HepG2 (cell line): ENCODE measurements around the gene VARS1. TPM values are rescaled to one million over a fixed set of nuclear protein-coding genes. Genes with fewer than 3 reads are reported as not detected.

Experiments used
- ARNTL ChIP-seq: sonication (generic); formaldehyde crosslinking; IDR thresholded peaks from 2 replicates; pipeline ENCODE4 v1.4.0; 2020; ENCODE audit warnings: mild to moderate bottlenecking, missing genetic modification reagents
- FOSL1 ChIP-seq: sonication (generic); formaldehyde crosslinking; IDR thresholded peaks from 2 replicates; pipeline ENCODE4 v1.9.0; 2021; ENCODE audit warnings: missing genetic modification reagents, borderline replicate concordance
- JUND ChIP-seq: sonication (generic); formaldehyde crosslinking; IDR thresholded peaks from 2 replicates; pipeline ENCODE4 v1.8.0; 2022; ENCODE audit warnings: mild to moderate bottlenecking, missing genetic modification reagents
- KDM3A ChIP-seq: IDR thresholded peaks from 2 replicates; pipeline ENCODE4 v1.6.1; 2018; ENCODE audit warnings: low read depth, missing compliant biosample characterization
- MYC ChIP-seq: sonication (generic); formaldehyde crosslinking; IDR thresholded peaks from 2 replicates; pipeline ENCODE4 v1.9.0; 2021; ENCODE audit warnings: missing genetic modification reagents, borderline replicate concordance
- NFKB2 ChIP-seq: sonication (generic); formaldehyde crosslinking; IDR thresholded peaks from 2 replicates; pipeline ENCODE4 v1.4.0; 2020; ENCODE audit warnings: missing genetic modification reagents, borderline replicate concordance
- POLR2A ChIP-seq, 2 experiments: IDR thresholded peaks; 2 replicates each; pipeline ENCODE4 v1.6.1; 2011; ENCODE audit warnings: low read depth in 2 of 2, low read length in 2 of 2, mild to moderate bottlenecking in 1 of 2, moderate library complexity in 1 of 2; ENCODE audit not compliant: insufficient read depth in 1 of 2
- RFX3 ChIP-seq: IDR thresholded peaks from 2 replicates; pipeline ENCODE4 v1.6.1; 2016; ENCODE audit warnings: missing biosample characterization, missing genetic modification reagents
- RXRB ChIP-seq: IDR thresholded peaks from 2 replicates; pipeline ENCODE4 v1.6.1; 2016; ENCODE audit warnings: borderline replicate concordance, missing genetic modification reagents, missing compliant biosample characterization
- SIN3B ChIP-seq: fragments of 150-350 bp; IDR thresholded peaks from 2 replicates; pipeline ENCODE4 v1.6.1; 2014; ENCODE audit warnings: low read length
- SMC3 ChIP-seq: IDR thresholded peaks from 2 replicates; pipeline ENCODE4 v1.6.1; 2011; ENCODE audit warnings: low read length, improper control_type of control experiment
- TBX2 ChIP-seq: sonication (generic); formaldehyde crosslinking; IDR thresholded peaks from 2 replicates; pipeline ENCODE4 v1.5.0; 2020; ENCODE audit warnings: missing genetic modification reagents, mild to moderate bottlenecking, borderline replicate concordance
- ZKSCAN1 ChIP-seq: fragments of 150-350 bp; IDR thresholded peaks from 2 replicates; pipeline ENCODE4 v1.6.1; 2014; ENCODE audit warnings: low read length
- ZNF335 ChIP-seq: sonication (generic); formaldehyde crosslinking; IDR thresholded peaks from 2 replicates; pipeline ENCODE4 v1.4.0; 2020; ENCODE audit warnings: missing genetic modification reagents
- ZNF432 ChIP-seq: sonication (generic); formaldehyde crosslinking; IDR thresholded peaks from 2 replicates; pipeline ENCODE4 v1.5.0; 2020; ENCODE audit warnings: missing genetic modification reagents, mild to moderate bottlenecking, borderline replicate concordance
- ZNF44 ChIP-seq: sonication (generic); formaldehyde crosslinking; IDR thresholded peaks from 2 replicates; pipeline ENCODE4 v1.5.1; 2020; ENCODE audit warnings: mild to moderate bottlenecking, missing genetic modification reagents
- ZNF563 ChIP-seq: sonication (generic); formaldehyde crosslinking; IDR thresholded peaks from 2 replicates; pipeline ENCODE4 v1.8.0; 2022; ENCODE audit warnings: mild to moderate bottlenecking, moderate library complexity, missing genetic modification reagents
- ZNF614 ChIP-seq: IDR thresholded peaks from 2 replicates; pipeline ENCODE4 v1.6.1; 2018; ENCODE audit warnings: missing biosample characterization, missing genetic modification reagents, inconsistent platforms, borderline replicate concordance
- polyA plus RNA-seq, 8 experiments: library from polyadenylated mRNA; depleted of rRNA in 3 of 8; stranded (reverse) in 7 of 8; unstranded in 1 of 8; fragments of >200 nt; fragmentation: Illumina TruSeq in 4 of 8; extraction: Trizol in 4 of 8; gene quantifications; 2 replicates each; pipeline versions ENCODE4 v1.2.1 to v1.2.3, GENCODE V29; 2011 to 2016; ENCODE audit warnings: low read depth in 4 of 8, missing spikeins in 1 of 8, mixed read lengths in 1 of 8; ENCODE audit not compliant: insufficient read depth in 1 of 8
- total RNA-seq, 5 experiments: library from RNA; depleted of rRNA; stranded (reverse); fragments of >200 nt; fragmentation: Illumina TruSeq; extraction: Trizol; gene quantifications; 2 replicates each; pipeline ENCODE4 v1.2.3, GENCODE V29; 2016; ENCODE audit warnings: low read depth in 1 of 5
- TF ChIP-seq, protein P1 (sequence below): sonication (generic); formaldehyde crosslinking; IDR thresholded peaks from 2 replicates; pipeline ENCODE4 v1.4.0; 2020; ENCODE audit warnings: missing genetic modification reagents, mild to moderate bottlenecking, borderline replicate concordance
- TF ChIP-seq, protein P2 (sequence below): sonication (generic); formaldehyde crosslinking; IDR thresholded peaks from 2 replicates; pipeline ENCODE4 v1.4.0; 2020; ENCODE audit warnings: missing genetic modification reagents, low read depth, mild to moderate bottlenecking, borderline replicate concordance
- TF ChIP-seq, protein P3 (sequence below): sonication (generic); formaldehyde crosslinking; IDR thresholded peaks from 2 replicates; pipeline ENCODE4 v1.9.0; 2022; ENCODE audit warnings: missing genetic modification reagents, mild to moderate bottlenecking, borderline replicate concordance
- TF ChIP-seq, protein P4 (sequence below): sonication (generic); formaldehyde crosslinking; IDR thresholded peaks from 2 replicates; pipeline ENCODE4 v1.5.0; 2020; ENCODE audit warnings: mild to moderate bottlenecking, missing genetic modification reagents
- TF ChIP-seq, protein P5 (sequence below): sonication (generic); formaldehyde crosslinking; IDR thresholded peaks from 2 replicates; pipeline ENCODE4 v1.8.0; 2023; ENCODE audit warnings: mild to moderate bottlenecking, missing genetic modification reagents

The VARS1 gene
- total and polyA plus RNA-seq, 2 of the 13 experiments (the other 11 are each of a cell fraction or from before 2014, with no cell fraction given): 14.7 to 56.1 TPM

DNA sequence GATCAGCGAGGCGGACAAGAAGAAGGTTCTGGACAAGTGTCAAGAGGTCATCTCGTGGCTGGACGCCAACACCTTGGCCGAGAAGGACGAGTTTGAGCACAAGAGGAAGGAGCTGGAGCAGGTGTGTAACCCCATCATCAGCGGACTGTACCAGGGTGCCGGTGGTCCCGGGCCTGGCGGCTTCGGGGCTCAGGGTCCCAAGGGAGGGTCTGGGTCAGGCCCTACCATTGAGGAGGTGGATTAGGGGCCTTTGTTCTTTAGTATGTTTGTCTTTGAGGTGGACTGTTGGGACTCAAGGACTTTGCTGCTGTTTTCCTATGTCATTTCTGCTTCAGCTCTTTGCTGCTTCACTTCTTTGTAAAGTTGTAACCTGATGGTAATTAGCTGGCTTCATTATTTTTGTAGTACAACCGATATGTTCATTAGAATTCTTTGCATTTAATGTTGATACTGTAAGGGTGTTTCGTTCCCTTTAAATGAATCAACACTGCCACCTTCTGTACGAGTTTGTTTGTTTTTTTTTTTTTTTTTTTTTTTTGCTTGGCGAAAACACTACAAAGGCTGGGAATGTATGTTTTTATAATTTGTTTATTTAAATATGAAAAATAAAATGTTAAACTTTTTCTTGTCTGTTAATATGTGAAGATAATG, 34.2 kb upstream of the VARS1 start (continued):
- TF ChIP-seq ZNF563 (CRISPR knock-in tag): no peak
- TF ChIP-seq, protein P1, sequence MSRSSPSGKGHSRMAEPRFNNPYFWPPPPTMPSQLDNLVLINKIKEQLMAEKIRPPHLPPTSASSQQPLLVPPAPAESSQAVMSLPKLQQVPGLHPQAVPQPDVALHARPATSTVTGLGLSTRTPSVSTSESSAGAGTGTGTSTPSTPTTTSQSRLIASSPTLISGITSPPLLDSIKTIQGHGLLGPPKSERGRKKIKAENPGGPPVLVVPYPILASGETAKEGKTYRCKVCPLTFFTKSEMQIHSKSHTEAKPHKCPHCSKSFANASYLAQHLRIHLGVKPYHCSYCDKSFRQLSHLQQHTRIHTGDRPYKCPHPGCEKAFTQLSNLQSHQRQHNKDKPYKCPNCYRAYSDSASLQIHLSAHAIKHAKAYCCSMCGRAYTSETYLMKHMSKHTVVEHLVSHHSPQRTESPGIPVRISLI (CRISPR knock-in tag): peak; percentile 91
- TF ChIP-seq ZNF44: no peak
- no peak for TF ChIP-seq NFKB2 (CRISPR knock-in tag)
- no peak for TF ChIP-seq SIN3B
- TF ChIP-seq POLR2A (IDR thresholded peaks at IDR 0.05; ENCODE audit: insufficient read depth in 1 of 2, low read depth in 2 of 2, low read length in 2 of 2): no peak
- no peak for TF ChIP-seq ZNF432 (CRISPR knock-in tag)
- TF ChIP-seq RFX3 (CRISPR knock-in tag): no peak
- TF ChIP-seq RXRB: no peak
- no peak for TF ChIP-seq JUND (CRISPR knock-in tag)
- TF ChIP-seq, protein P2, sequence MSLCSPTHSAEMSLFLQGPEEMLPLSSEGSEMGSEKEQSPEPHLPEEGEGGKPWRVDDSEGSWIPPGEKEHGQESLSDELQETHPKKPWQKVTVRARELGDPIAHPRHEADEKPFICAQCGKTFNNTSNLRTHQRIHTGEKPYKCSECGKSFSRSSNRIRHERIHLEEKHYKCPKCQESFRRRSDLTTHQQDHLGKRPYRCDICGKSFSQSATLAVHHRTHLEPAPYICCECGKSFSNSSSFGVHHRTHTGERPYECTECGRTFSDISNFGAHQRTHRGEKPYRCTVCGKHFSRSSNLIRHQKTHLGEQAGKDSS (CRISPR knock-in tag): no peak
- TF ChIP-seq MYC (CRISPR knock-in tag): no peak
- TF ChIP-seq KDM3A: no peak
- no peak for TF ChIP-seq TBX2
- TF ChIP-seq, protein P3, sequence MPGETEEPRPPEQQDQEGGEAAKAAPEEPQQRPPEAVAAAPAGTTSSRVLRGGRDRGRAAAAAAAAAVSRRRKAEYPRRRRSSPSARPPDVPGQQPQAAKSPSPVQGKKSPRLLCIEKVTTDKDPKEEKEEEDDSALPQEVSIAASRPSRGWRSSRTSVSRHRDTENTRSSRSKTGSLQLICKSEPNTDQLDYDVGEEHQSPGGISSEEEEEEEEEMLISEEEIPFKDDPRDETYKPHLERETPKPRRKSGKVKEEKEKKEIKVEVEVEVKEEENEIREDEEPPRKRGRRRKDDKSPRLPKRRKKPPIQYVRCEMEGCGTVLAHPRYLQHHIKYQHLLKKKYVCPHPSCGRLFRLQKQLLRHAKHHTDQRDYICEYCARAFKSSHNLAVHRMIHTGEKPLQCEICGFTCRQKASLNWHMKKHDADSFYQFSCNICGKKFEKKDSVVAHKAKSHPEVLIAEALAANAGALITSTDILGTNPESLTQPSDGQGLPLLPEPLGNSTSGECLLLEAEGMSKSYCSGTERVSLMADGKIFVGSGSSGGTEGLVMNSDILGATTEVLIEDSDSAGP (CRISPR knock-in tag): no peak
- TF ChIP-seq, protein P4, sequence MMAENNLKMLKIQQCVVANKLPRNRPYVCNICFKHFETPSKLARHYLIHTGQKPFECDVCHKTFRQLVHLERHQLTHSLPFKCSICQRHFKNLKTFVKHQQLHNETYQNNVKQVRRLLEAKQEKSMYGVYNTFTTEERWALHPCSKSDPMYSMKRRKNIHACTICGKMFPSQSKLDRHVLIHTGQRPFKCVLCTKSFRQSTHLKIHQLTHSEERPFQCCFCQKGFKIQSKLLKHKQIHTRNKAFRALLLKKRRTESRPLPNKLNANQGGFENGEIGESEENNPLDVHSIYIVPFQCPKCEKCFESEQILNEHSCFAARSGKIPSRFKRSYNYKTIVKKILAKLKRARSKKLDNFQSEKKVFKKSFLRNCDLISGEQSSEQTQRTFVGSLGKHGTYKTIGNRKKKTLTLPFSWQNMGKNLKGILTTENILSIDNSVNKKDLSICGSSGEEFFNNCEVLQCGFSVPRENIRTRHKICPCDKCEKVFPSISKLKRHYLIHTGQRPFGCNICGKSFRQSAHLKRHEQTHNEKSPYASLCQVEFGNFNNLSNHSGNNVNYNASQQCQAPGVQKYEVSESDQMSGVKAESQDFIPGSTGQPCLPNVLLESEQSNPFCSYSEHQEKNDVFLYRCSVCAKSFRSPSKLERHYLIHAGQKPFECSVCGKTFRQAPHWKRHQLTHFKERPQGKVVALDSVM (CRISPR knock-in tag): no peak
- TF ChIP-seq ARNTL (CRISPR knock-in tag): no peak
- peak; percentile 52; the same call in 1 of the 2 replicates for TF ChIP-seq SMC3
- TF ChIP-seq, protein P5, sequence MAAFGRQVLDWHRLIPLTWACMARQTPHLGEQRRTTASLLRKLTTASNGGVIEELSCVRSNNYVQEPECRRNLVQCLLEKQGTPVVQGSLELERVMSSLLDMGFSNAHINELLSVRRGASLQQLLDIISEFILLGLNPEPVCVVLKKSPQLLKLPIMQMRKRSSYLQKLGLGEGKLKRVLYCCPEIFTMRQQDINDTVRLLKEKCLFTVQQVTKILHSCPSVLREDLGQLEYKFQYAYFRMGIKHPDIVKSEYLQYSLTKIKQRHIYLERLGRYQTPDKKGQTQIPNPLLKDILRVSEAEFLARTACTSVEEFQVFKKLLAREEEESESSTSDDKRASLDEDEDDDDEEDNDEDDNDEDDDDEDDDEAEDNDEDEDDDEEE (CRISPR knock-in tag): no peak
- TF ChIP-seq ZNF614: no peak
- TF ChIP-seq ZNF335 (CRISPR knock-in tag): 0 out of 2 replicates have a peak, but pooled peaks have one; percentile 21
- no peak for TF ChIP-seq ZKSCAN1
- no peak for TF ChIP-seq FOSL1
